Esophagus muscularis mucosa (tissue), 4 donors: ENCODE data around the gene SCGB2B2. TPM values are rescaled to one million over a fixed set of nuclear protein-coding genes. Genes with fewer than 3 reads are reported as not detected.

ENCODE experiments used
- DNase-seq: peaks from one replicate; pipeline ENCODE4 v3.0.0-alpha.2; 2017; ENCODE audit errors: extremely low spot score
- H3K27ac ChIP-seq, 4 donors: fragments of 200-600 bp; sonication (generic); replicated peaks in 1 of 4; 1 replicate in 3 of 4; 2 replicates in 1 of 4; pipeline ENCODE4 v1.5.1; 2016 to 2019; ENCODE audit warnings: mild to moderate bottlenecking in 1 of 4
- H3K27me3 ChIP-seq, 4 donors: fragments of 200-600 bp; sonication (generic); one replicate each; pipeline versions ENCODE4 v1.5.1 to v1.6.0; 2016 to 2019
- H3K36me3 ChIP-seq, 4 donors: fragments of 200-600 bp; sonication (generic); one replicate each; pipeline ENCODE4 v1.5.1; 2016 to 2019
- H3K4me1 ChIP-seq, 4 donors: fragments of 200-600 bp; sonication (generic); one replicate each; pipeline ENCODE4 v1.5.1; 2016 to 2019
- H3K4me3 ChIP-seq, 4 donors: fragments of 200-600 bp; sonication (generic); 1 replicate in 2 of 4; 2 replicates in 2 of 4; pipeline ENCODE4 v1.5.1; 2016 to 2019; ENCODE audit warnings: mild to moderate bottlenecking in 4 of 4, moderate library complexity in 1 of 4
- H3K9me3 ChIP-seq, 4 donors: fragments of 200-600 bp; sonication (generic); 1 replicate in 3 of 4; 2 replicates in 1 of 4; pipeline ENCODE4 v1.5.1; 2016 to 2019
- EP300 ChIP-seq: sonication (generic); formaldehyde crosslinking; IDR thresholded peaks from one replicate; pipeline ENCODE4 v1.6.1; 2017; ENCODE audit warnings: antibody characterized with exemption
- POLR2A ChIP-seq: fragments of 450-650 bp; IDR thresholded peaks from one replicate; pipeline ENCODE4 v1.6.1; 2017; ENCODE audit warnings: antibody characterized with exemption, moderate library complexity, mild to moderate bottlenecking, low read depth
- POLR2AphosphoS5 ChIP-seq, 2 donors: sonication (generic); formaldehyde crosslinking; IDR thresholded peaks; one replicate each; pipeline ENCODE4 v1.6.1; 2017; ENCODE audit warnings: antibody characterized with exemption in 2 of 2
- WGBS: methylation state at CpG from one replicate; pipeline ENCODE4 v1.1.5; 2018; 5-methylcytosine and 5-hydroxymethylcytosine counted together
- intact Hi-C: fragments of 100-400 bp; cut with DNase I; formaldehyde crosslinking; loops from one replicate; pipeline ENCODE4 v1.15.1; 2023
- total RNA-seq, 4 donors: library from RNA; depleted of rRNA; stranded (reverse); fragments of >200 nt; gene quantifications; one replicate each; pipeline versions ENCODE4 v1.1.0 to v1.2.1, GENCODE V29; 2016
- TF ChIP-seq, protein P1 (sequence below), 3 experiments: fragments of 200-600 bp in 2 of 3; fragments of 450-650 bp in 1 of 3; sonication (generic) in 2 of 3; IDR thresholded peaks; one replicate each; pipeline ENCODE4 v1.5.1; 2017 to 2019; ENCODE audit warnings: antibody characterized with exemption in 3 of 3, mild to moderate bottlenecking in 2 of 3, moderate library complexity in 1 of 3

SCGB2B2 gene
- total RNA-seq, 4 donors from 2014 or later, result 0.83 to 0.86 TPM; not detected in 2

DNA sequence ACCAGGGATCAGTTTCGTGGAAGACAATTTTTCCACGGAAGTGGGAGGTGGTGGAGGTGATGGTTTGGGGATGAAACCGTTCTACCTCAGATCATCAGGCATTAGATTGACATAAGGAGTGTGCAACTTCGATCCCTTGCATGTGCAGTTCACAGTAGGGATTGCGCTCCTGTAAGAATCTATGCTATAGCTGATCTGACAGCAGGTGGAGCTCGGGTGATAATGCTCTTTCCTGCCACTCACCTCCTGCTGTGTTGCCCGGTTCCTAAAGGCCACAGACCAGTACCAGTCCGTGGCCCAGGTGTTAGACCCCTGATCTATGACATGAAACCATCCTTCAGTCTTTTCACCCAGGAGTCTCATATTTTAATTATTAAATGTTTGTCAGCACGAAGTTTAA lies 4.5 kb upstream of the SCGB2B2 start:
- intact Hi-C loops, result no loop called here
- TF ChIP-seq POLR2A (no peak), POLR2AphosphoS5 (IDR thresholded peaks at IDR 0.05) (no peak), EP300 (no peak)
- TF ChIP-seq, protein P1, sequence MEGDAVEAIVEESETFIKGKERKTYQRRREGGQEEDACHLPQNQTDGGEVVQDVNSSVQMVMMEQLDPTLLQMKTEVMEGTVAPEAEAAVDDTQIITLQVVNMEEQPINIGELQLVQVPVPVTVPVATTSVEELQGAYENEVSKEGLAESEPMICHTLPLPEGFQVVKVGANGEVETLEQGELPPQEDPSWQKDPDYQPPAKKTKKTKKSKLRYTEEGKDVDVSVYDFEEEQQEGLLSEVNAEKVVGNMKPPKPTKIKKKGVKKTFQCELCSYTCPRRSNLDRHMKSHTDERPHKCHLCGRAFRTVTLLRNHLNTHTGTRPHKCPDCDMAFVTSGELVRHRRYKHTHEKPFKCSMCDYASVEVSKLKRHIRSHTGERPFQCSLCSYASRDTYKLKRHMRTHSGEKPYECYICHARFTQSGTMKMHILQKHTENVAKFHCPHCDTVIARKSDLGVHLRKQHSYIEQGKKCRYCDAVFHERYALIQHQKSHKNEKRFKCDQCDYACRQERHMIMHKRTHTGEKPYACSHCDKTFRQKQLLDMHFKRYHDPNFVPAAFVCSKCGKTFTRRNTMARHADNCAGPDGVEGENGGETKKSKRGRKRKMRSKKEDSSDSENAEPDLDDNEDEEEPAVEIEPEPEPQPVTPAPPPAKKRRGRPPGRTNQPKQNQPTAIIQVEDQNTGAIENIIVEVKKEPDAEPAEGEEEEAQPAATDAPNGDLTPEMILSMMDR (IDR thresholded peaks at IDR 0.05), result no peak
- Histone ChIP-seq H3K4me1 (peaks cover 16 to 26% (median 20%) of the 10 kb centered on the region in 4 donors), H3K4me3 (no peak overlapping the region), H3K27ac (no peak overlapping the region), H3K36me3 (peaks cover 58 to 68% (median 61%) of the 10 kb centered on the region in 4 donors), H3K27me3 (no peaks in the 10 kb centered on the region), H3K9me3 (peaks cover 11 to 72% (median 63%) of the 10 kb centered on the region in 4 donors)
- WGBS, result 97% methylated on average over 9 of the region's 9 CpGs
- DNase-seq, result no peak

DNA sequence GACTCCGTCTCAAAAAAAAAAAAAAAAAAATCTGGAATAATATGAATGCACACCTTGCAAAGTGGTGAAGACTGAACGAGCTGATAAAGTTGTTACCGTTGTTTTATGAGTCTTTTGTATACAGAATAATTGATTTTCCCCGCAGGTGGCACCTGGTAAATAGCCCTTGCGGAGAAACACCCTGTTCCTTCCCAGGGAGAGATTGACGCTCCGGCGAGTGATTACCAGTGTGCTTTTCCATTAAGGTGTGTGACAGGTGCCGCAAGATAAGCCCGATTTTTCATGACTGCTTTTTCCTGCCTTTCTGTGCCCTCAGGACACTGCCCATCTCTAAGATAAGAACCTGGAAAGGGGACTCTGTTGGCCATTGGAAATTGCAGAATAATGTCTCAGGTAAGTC lies 1.5 kb upstream of the SCGB2B2 start:
- TF ChIP-seq EP300 (no peak), POLR2AphosphoS5 (IDR thresholded peaks at IDR 0.05) (no peak), POLR2A (no peak)
- TF ChIP-seq, protein P1 (IDR thresholded peaks at IDR 0.05), result no peak
- Histone ChIP-seq H3K4me1 (peaks cover 23 to 32% (median 28%) of the 10 kb centered on the region in 4 donors), H3K27me3 (no peaks in the 10 kb centered on the region), H3K4me3 (peak overlapping the region; percentile 66 to 85 (median 80)), H3K36me3 (peaks cover 42 to 49% (median 45%) of the 10 kb centered on the region in 4 donors), H3K27ac (peak overlapping the region; percentile 92 to 97 (median 96)), H3K9me3 (peaks cover 0 to 43% (median 32%) of the 10 kb centered on the region in 4 donors)
- intact Hi-C loops, result loop anchor here (5.0 to 10.0 kb wide), 2 partner anchors 54 to 96 kb away; partner anchors contain the start of genes ZNF181 and ZNF599
- WGBS, result 61% methylated on average over 10 of the region's 10 CpGs
- no peak for DNase-seq

DNA sequence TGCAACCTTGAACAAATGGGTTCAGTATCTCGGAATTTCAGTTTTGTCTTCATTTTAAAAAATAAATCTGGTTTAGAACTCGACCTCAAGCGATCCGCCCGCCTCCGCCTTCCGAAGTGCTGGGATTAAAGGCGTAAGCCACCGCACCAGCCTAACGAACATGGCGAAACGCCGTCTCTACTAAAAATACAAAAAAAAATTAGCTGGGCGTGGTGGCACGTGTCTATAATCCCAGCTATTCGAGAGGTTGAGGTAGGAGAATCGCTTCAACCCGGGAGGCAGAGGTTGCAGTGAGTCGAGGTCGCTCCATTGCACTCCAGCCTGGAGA lies 1.1 kb upstream of the SCGB2B2 start:
- Histone ChIP-seq H3K27me3 (no peaks in the 10 kb centered on the region), H3K4me1 (peaks cover 23 to 32% (median 28%) of the 10 kb centered on the region in 4 donors), H3K4me3 (peak overlapping the region; percentile 66 to 85 (median 80)), H3K27ac (peak overlapping the region; percentile 92 to 97 (median 96)), H3K36me3 (peaks cover 38 to 45% (median 41%) of the 10 kb centered on the region in 4 donors), H3K9me3 (peaks cover 0 to 39% (median 29%) of the 10 kb centered on the region in 4 donors)
- WGBS, result 3% methylated on average over 20 of the region's 20 CpGs
- DNase-seq, result no peak
- TF ChIP-seq POLR2AphosphoS5 (IDR thresholded peaks at IDR 0.05) (no peak), POLR2A (no peak), EP300 (no peak)
- TF ChIP-seq, protein P1 (IDR thresholded peaks at IDR 0.05), result no peak
- intact Hi-C loops, result loop anchor here (5.0 to 10.0 kb wide), 2 partner anchors 54 to 97 kb away; partner anchors contain the start of genes ZNF181 and ZNF599

DNA sequence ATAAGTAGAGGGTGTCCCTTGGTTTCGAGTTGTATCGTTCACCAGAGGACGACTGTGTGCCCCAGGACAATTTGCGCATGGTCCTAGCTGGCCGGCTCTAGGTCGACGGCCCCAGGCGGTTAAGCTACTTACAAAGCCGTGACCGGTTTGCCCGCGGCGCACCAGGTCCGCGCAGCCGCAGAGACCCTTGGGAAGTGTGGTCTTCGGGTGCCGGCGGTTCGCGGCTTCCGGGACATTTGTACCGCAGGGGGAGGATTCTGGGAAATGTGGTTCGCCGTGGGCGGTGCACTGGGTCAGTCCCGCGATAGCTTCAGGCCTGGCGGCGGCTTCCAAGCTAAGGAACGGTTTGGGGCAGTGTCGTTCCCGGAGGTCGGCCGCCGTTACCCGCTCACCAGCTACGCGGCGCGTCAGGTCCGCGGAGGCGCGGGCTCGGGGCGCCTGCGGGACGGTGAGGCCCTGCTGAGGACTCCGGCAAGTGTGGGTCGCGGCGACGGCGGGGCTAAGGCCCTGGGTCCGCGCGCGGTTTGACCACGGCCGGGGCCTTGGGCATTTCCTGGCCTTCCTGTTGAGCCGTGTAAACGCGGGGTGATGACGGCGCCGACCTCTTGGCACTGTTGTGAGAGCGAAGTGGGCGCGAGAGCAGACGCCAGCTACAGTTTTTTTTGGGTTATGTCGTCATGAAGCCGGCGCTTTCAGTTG lies 576 bp upstream of the SCGB2B2 start, which contains the start of gene ZNF302:
TSS of gene ZNF302 (plus strand) at position 293 of the 699 bp plus-strand sequence. CDS start 1,127 bp downstream, outside the sequence.
- H3K27ac ChIP-seq, result peak within 1 kb of the TSS; percentile 92 to 97 (median 96)
- peak within 1 kb of the TSS; percentile 66 to 85 (median 80) for H3K4me3 ChIP-seq
- peaks cover 23 to 32% (median 28%) of the 10 kb centered on the region in 4 donors for H3K4me1 ChIP-seq
- peaks cover 33 to 40% (median 36%) of the 10 kb centered on the region in 4 donors for H3K36me3 ChIP-seq
- intact Hi-C loops, result loop anchor here (5.0 to 10.0 kb wide), 2 partner anchors 55 to 97 kb away; partner anchors contain the start of genes ZNF181 and ZNF599
- H3K27me3 ChIP-seq, result no peaks in the 10 kb centered on the region
- TF ChIP-seq POLR2AphosphoS5 (IDR thresholded peaks at IDR 0.05) (peak; percentile 90 to 92), EP300 (peak; percentile 57), POLR2A (peak; percentile 45)
- TF ChIP-seq, protein P1 (IDR thresholded peaks at IDR 0.05), result no peak
- DNase-seq, result peak; percentile 99
- H3K9me3 ChIP-seq, result peaks cover 0 to 34% (median 25%) of the 10 kb centered on the region in 4 donors
- 0% methylated on average over 12 of the region's 74 CpGs for WGBS
